ENCODE data around the gene CDC42EP2. TPM values are rescaled to one million over a fixed set of nuclear protein-coding genes. Genes with fewer than 3 reads are reported as not detected.
A peak's percentile ranks its signal among the peaks of the same experiment; 100 is the strongest.
"Not testable (repeated sequence)": the region's sequence is repeated elsewhere in the genome, so short reads cannot be mapped to it uniquely, and the experiment has no call there.

CDC42EP2 gene
- total and polyA plus RNA-seq, 2 donors (not counting 3 experiments of a cell fraction or from before 2014, with no cell fraction given): 23.9 to 26.4 TPM

GRCh38 chr11:65329944-65330403 is 15.3 kb downstream of the CDC42EP2 start:
- BruUV-seq (replicated peaks): no TSS peak
- peak; percentile 88 for DNase-seq (ENCODE audit: low read depth, low spot score)
- Histone ChIP-seq H3K4me2 (ENCODE audit: insufficient read depth, low read length) (peak overlapping the region; percentile 58), H3K4me3 (replicated peaks in 1 of 3; ENCODE audit: insufficient read depth in 1 of 3, low read depth in 1 of 3, low read length in 3 of 3) (no peak overlapping the region), H3K9me1 (replicated peaks; ENCODE audit: control insufficient read depth, extremely low read depth, insufficient read depth, low read length) (no peaks in the 10 kb centered on the region), H3K27me3 (ENCODE audit: control insufficient read depth in 2 of 2, insufficient read depth in 2 of 2, low read length in 2 of 2) (no peaks in the 10 kb centered on the region), H3K9me3 (replicated peaks; ENCODE audit: control insufficient read depth, insufficient read depth, low read length) (no peaks in the 10 kb centered on the region), H3K36me3 (ENCODE audit: control insufficient read depth in 2 of 2, extremely low read depth in 1 of 2, insufficient read depth in 2 of 2, low read length in 2 of 2) (no peaks in the 10 kb centered on the region), H3K27ac (ENCODE audit: insufficient read depth, low read depth, low read length) (peak overlapping the region; percentile 20), H3K79me2 (ENCODE audit: control insufficient read depth, insufficient read depth, low read length) (peaks cover 13% of the 10 kb centered on the region), H4K20me1 (replicated peaks; ENCODE audit: control insufficient read depth, extremely low read depth, insufficient read depth, low read length) (no peaks in the 10 kb centered on the region), H3K4me1 (ENCODE audit: control insufficient read depth, extremely low read depth, insufficient read depth, low read length) (peaks cover 14% of the 10 kb centered on the region), H2AFZ (ENCODE audit: low read depth, low read length) (peak overlapping the region; percentile 58), H3K9ac (replicated peaks; ENCODE audit: extremely low read depth, insufficient read depth, low read length) (peak overlapping the region; percentile 16)
- dilution Hi-C loops (cut with MboI; ENCODE audit: extremely low pct_ligation_motif_present, low sequenced_read_pairs) (no loop called here), intact Hi-C loops (cut with micrococcal nuclease) (loop anchor here (1.0 to 5.0 kb wide), 4 partner anchors 15 to 123 kb away; no protein-coding TSS in a partner anchor)
- POLR2A ChIA-PET: interaction anchor here (0.9 to 1.7 kb wide), 3 partner anchors 13 to 55 kb away, joined by 4 to 11 read pairs (median 4); partner anchors contain the start of gene CDC42EP2
- TF ChIP-seq POLR2A (IDR thresholded peaks at IDR 0.05; ENCODE audit: low read depth, low read length): no peak
- TF ChIP-seq, protein P1, sequence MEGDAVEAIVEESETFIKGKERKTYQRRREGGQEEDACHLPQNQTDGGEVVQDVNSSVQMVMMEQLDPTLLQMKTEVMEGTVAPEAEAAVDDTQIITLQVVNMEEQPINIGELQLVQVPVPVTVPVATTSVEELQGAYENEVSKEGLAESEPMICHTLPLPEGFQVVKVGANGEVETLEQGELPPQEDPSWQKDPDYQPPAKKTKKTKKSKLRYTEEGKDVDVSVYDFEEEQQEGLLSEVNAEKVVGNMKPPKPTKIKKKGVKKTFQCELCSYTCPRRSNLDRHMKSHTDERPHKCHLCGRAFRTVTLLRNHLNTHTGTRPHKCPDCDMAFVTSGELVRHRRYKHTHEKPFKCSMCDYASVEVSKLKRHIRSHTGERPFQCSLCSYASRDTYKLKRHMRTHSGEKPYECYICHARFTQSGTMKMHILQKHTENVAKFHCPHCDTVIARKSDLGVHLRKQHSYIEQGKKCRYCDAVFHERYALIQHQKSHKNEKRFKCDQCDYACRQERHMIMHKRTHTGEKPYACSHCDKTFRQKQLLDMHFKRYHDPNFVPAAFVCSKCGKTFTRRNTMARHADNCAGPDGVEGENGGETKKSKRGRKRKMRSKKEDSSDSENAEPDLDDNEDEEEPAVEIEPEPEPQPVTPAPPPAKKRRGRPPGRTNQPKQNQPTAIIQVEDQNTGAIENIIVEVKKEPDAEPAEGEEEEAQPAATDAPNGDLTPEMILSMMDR (IDR thresholded peaks at IDR 0.05; ENCODE audit: extremely low read depth in 1 of 2, insufficient read depth in 1 of 2, low read depth in 1 of 2, low read length in 2 of 2): peak; percentile 67 to 70
- peak; percentile 88 for FAIRE-seq
- CTCF ChIA-PET: interaction anchor here (0.6 to 11.0 kb wide), 36 partner anchors 8 to 236 kb away, joined by 3 to 473 read pairs (median 6); partner anchors contain the start of genes CAPN1, CDC42EP2 and POLA2

DNA sequence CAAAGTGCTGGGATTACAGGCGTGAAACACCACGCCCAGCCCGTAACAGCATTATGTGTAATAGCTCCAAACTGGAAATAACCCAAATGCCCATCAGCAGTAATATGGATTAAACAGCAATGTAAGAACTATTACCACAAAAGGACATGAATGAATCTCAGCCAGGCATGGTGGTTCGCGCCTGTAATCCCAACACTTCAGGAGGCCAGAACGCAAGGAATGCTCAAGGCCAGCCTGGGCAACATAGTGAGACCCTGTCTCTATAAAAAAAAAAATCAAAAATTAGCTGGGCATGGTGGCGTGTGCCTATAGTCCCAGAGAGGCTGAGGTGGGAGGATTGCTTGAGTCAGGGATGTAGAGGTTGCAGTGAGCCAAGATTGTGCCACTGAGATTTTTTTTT is 15.9 kb downstream of the CDC42EP2 start:
- Histone ChIP-seq H3K27me3 (ENCODE audit: control insufficient read depth in 2 of 2, insufficient read depth in 2 of 2, low read length in 2 of 2) (no peaks in the 10 kb centered on the region), H3K36me3 (ENCODE audit: control insufficient read depth in 2 of 2, extremely low read depth in 1 of 2, insufficient read depth in 2 of 2, low read length in 2 of 2) (no peaks in the 10 kb centered on the region), H3K9me3 (replicated peaks; ENCODE audit: control insufficient read depth, insufficient read depth, low read length) (no peaks in the 10 kb centered on the region), H3K4me2 (ENCODE audit: insufficient read depth, low read length) (no peak overlapping the region), H3K4me3 (replicated peaks in 1 of 3; ENCODE audit: insufficient read depth in 1 of 3, low read depth in 1 of 3, low read length in 3 of 3) (no peak overlapping the region), H3K9me1 (replicated peaks; ENCODE audit: control insufficient read depth, extremely low read depth, insufficient read depth, low read length) (no peaks in the 10 kb centered on the region), H3K4me1 (ENCODE audit: control insufficient read depth, extremely low read depth, insufficient read depth, low read length) (peaks cover 20% of the 10 kb centered on the region), H3K9ac (replicated peaks; ENCODE audit: extremely low read depth, insufficient read depth, low read length) (no peak overlapping the region), H3K27ac (ENCODE audit: insufficient read depth, low read depth, low read length) (no peak overlapping the region), H4K20me1 (replicated peaks; ENCODE audit: control insufficient read depth, extremely low read depth, insufficient read depth, low read length) (no peaks in the 10 kb centered on the region), H2AFZ (ENCODE audit: low read depth, low read length) (no peak overlapping the region), H3K79me2 (ENCODE audit: control insufficient read depth, insufficient read depth, low read length) (peaks cover 19% of the 10 kb centered on the region)
- intact Hi-C loops (cut with micrococcal nuclease) (loop anchor here (1.0 to 5.0 kb wide), 4 partner anchors 15 to 123 kb away; no protein-coding TSS in a partner anchor), dilution Hi-C loops (cut with MboI; ENCODE audit: extremely low pct_ligation_motif_present, low sequenced_read_pairs) (no loop called here)
- TF ChIP-seq GATA2 (IDR thresholded peaks at IDR 0.05; ENCODE audit: insufficient read depth, insufficient read length, low read depth, low read length) (no peak), POLR2AphosphoS5 (IDR thresholded peaks at IDR 0.05; ENCODE audit: insufficient read depth, low read depth, low read length) (no peak), POLR2A (IDR thresholded peaks at IDR 0.05; ENCODE audit: low read depth, low read length) (no peak)
- ChIA-PET POLR2A (interaction anchor here (0.7 to 1.7 kb wide), 5 partner anchors 13 to 264 kb away, joined by 3 to 12 read pairs (median 4); partner anchors contain the start of gene CDC42EP2), CTCF (interaction anchor here (0.6 to 11.0 kb wide), 32 partner anchors 8 to 235 kb away, joined by 3 to 473 read pairs (median 6); partner anchors contain the start of genes CAPN1, CDC42EP2 and POLA2)
- FAIRE-seq (no peak), DNase-seq (ENCODE audit: low read depth, low spot score) (no peak)
- no TSS peak for BruUV-seq (replicated peaks)

DNA sequence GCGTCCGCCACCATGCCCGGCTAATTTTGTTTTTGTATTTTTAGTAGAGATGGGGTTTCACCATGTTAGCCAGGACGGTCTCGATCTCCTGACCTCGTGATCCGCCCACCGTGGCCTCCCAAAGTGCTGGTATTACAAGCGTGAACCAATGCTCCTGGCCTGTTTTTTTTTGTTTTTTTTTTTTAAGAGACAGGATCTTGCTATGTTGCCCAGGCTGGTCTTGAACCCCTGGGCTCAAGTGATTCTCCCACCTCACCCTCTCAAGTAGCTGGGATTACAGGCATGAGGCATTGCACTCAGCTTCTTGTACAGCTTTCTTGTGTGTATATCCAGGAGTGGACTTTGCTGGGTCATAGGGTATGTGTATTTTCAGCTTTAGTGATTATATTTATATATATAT is 17.9 kb downstream of the CDC42EP2 start:
- H3K79me2 ChIP-seq (ENCODE audit: control insufficient read depth, insufficient read depth, low read length): peaks cover 36% of the 10 kb centered on the region
- dilution Hi-C loops (cut with MboI; ENCODE audit: extremely low pct_ligation_motif_present, low sequenced_read_pairs); H3K9ac ChIP-seq (replicated peaks; ENCODE audit: extremely low read depth, insufficient read depth, low read length); DNase-seq (ENCODE audit: low read depth, low spot score); H3K27me3 ChIP-seq (ENCODE audit: control insufficient read depth in 2 of 2, insufficient read depth in 2 of 2, low read length in 2 of 2); H3K27ac ChIP-seq (ENCODE audit: insufficient read depth, low read depth, low read length); FAIRE-seq; H3K4me3 ChIP-seq (replicated peaks in 1 of 3; ENCODE audit: insufficient read depth in 1 of 3, low read depth in 1 of 3, low read length in 3 of 3); H4K20me1 ChIP-seq (replicated peaks; ENCODE audit: control insufficient read depth, extremely low read depth, insufficient read depth, low read length); H3K9me1 ChIP-seq (replicated peaks; ENCODE audit: control insufficient read depth, extremely low read depth, insufficient read depth, low read length); H2AFZ ChIP-seq (ENCODE audit: low read depth, low read length); H3K9me3 ChIP-seq (replicated peaks; ENCODE audit: control insufficient read depth, insufficient read depth, low read length); H3K4me2 ChIP-seq (ENCODE audit: insufficient read depth, low read length); H3K36me3 ChIP-seq (ENCODE audit: control insufficient read depth in 2 of 2, extremely low read depth in 1 of 2, insufficient read depth in 2 of 2, low read length in 2 of 2); BruUV-seq (replicated peaks): not testable (repeated sequence)
- ChIA-PET POLR2A (interaction anchor here (1.3 to 1.6 kb wide), 2 partner anchors 18 to 71 kb away, joined by 6 read pairs; partner anchors contain the start of genes CDC42EP2 and POLA2), CTCF (interaction anchor here (0.7 to 11.0 kb wide), 7 partner anchors 14 to 178 kb away, joined by 3 to 473 read pairs (median 5); partner anchors contain the start of gene CDC42EP2)
- peaks cover 20% of the 10 kb centered on the region for H3K4me1 ChIP-seq (ENCODE audit: control insufficient read depth, extremely low read depth, insufficient read depth, low read length)
- intact Hi-C loops (cut with micrococcal nuclease): loop anchor here (5.0 kb wide), 1 partner anchor 125 kb away; no protein-coding TSS in a partner anchor

Measured in endothelial cell of umbilical vein (primary cell).